Bronchial epithelial cell (primary cell): ENCODE data around the gene C16orf92. TPM values are rescaled to one million over a fixed set of nuclear protein-coding genes. Genes with fewer than 3 reads are reported as not detected.

Experiments
- DNase-seq: peaks from one replicate; pipeline ENCODE4 v3.0.0-alpha.2; 2010; ENCODE audit warnings: low read depth
- FAIRE-seq: peaks from 2 replicates; lab custom pipeline; 2011; peaks lifted over from hg19 to GRCh38; lab: Jason Lieb, UNC
- H3K27me3 ChIP-seq: 2 replicates; pipeline ENCODE4 v1.5.1; 2011; ENCODE audit warnings: low read length; ENCODE audit not compliant: control insufficient read depth, insufficient read depth
- H3K36me3 ChIP-seq: 2 replicates; pipeline ENCODE4 v1.5.1; 2011; ENCODE audit warnings: low read length; ENCODE audit not compliant: control insufficient read depth, insufficient read depth
- H3K4me3 ChIP-seq: 2 replicates; pipeline ENCODE4 v1.5.1; 2011; ENCODE audit warnings: mild to moderate bottlenecking, low read depth, low read length, control low read depth
- CTCF ChIP-seq: IDR thresholded peaks from 2 replicates; pipeline ENCODE4 v1.5.1; 2011; ENCODE audit warnings: mild to moderate bottlenecking, moderate library complexity, low read length, control low read depth, inconsistent platforms; ENCODE audit not compliant: insufficient read depth, severe bottlenecking
- total RNA-seq: library from RNA; depleted of rRNA; stranded (reverse); fragments of >200 nt; gene quantifications from 2 replicates; pipeline ENCODE4 v1.2.1, GENCODE V29; 2014

C16orf92 gene
- total RNA-seq, 1 donor from 2014 or later = not detected

GRCh38 chr16:30070490-30070889, 47.5 kb downstream of the C16orf92 start:
- DNase-seq (no peak), FAIRE-seq (no peak)
- Histone ChIP-seq H3K4me3 (no peak overlapping the region), H3K27me3 (no peaks in the 10 kb centered on the region), H3K36me3 (peaks cover 41% of the 10 kb centered on the region)
- no peak for TF ChIP-seq CTCF

Other genes starting within 250 kb of the C16orf92 start
- not detected in 2 replicates for gene ZG16, start 244.9 kb upstream of the C16orf92 start, total RNA-seq
- 11.3 and 12.0 TPM in 2 replicates for gene KIF22, start 232.4 kb upstream of the C16orf92 start, total RNA-seq
- gene MAZ, start 216.7 kb upstream of the C16orf92 start, total RNA-seq = 125 and 168 TPM in 2 replicates
- gene PRRT2, start 211.0 kb upstream of the C16orf92 start, total RNA-seq = not detected in 2 replicates
- gene PAGR1, start 207.0 kb upstream of the C16orf92 start, total RNA-seq = 15.2 and 24.7 TPM in 2 replicates
- 87.1 and 118 TPM in 2 replicates for gene MVP, start 202.7 kb upstream of the C16orf92 start, total RNA-seq
- gene CDIPT, start 160.0 kb upstream of the C16orf92 start, total RNA-seq = 46.1 and 53.2 TPM in 2 replicates
- gene SEZ6L2, start 123.6 kb upstream of the C16orf92 start, total RNA-seq = 1.8 and 2.9 TPM in 2 replicates
- 1.2 and 2.4 TPM in 2 replicates for gene ASPHD1, start 122.7 kb upstream of the C16orf92 start, total RNA-seq
- 8.2 and 12.2 TPM in 2 replicates for gene KCTD13, start 97.0 kb upstream of the C16orf92 start, total RNA-seq
- gene TMEM219, start 61.1 kb upstream of the C16orf92 start, total RNA-seq = 49.8 and 66.1 TPM in 2 replicates
- gene TAOK2, start 49.3 kb upstream of the C16orf92 start, total RNA-seq = 24.7 and 28.7 TPM in 2 replicates
- gene HIRIP3, start 27.6 kb upstream of the C16orf92 start, total RNA-seq = 6.0 and 6.8 TPM in 2 replicates
- 15.1 and 22.6 TPM in 2 replicates for gene INO80E, start 27.0 kb upstream of the C16orf92 start, total RNA-seq
- gene DOC2A, start 12.2 kb upstream of the C16orf92 start, total RNA-seq = not detected in 2 replicates
- not detected in 2 replicates for gene TLCD3B, start 8.1 kb downstream of the C16orf92 start, total RNA-seq
- 496 and 527 TPM in 2 replicates for gene ALDOA, start 42.6 kb downstream of the C16orf92 start, total RNA-seq
- 249 and 310 TPM in 2 replicates for gene PPP4C, start 52.8 kb downstream of the C16orf92 start, total RNA-seq
- gene TBX6, start 68.7 kb downstream of the C16orf92 start, total RNA-seq = 0.26 and 0.90 TPM in 2 replicates
- gene YPEL3, start 73.0 kb downstream of the C16orf92 start, total RNA-seq = 3.7 and 7.4 TPM in 2 replicates
- gene GDPD3, start 90.3 kb downstream of the C16orf92 start, total RNA-seq = 7.1 and 20.7 TPM in 2 replicates
- gene MAPK3, start 100.0 kb downstream of the C16orf92 start, total RNA-seq = 7.4 and 13.4 TPM in 2 replicates
- 0.79 and 1.5 TPM in 2 replicates for gene CORO1A, start 160.4 kb downstream of the C16orf92 start, total RNA-seq
- gene BOLA2B, start 170.5 kb downstream of the C16orf92 start, total RNA-seq = 45.7 and 235 TPM in 2 replicates
- 24.5 and 24.6 TPM in 2 replicates for gene SLX1A, start 170.7 kb downstream of the C16orf92 start, total RNA-seq
- 0.26 and 3.3 TPM in 2 replicates for gene SULT1A3, start 176.1 kb downstream of the C16orf92 start, total RNA-seq
- 0.64 and 1.1 TPM in 2 replicates for gene NPIPB13, start 225.3 kb downstream of the C16orf92 start, total RNA-seq